HG03571 (cell line): ENCODE measurements around the gene HDAC2.
"Not testable (repeated sequence)": the region's sequence is repeated elsewhere in the genome, so short reads cannot be mapped to it uniquely, and the experiment has no call there.

Source experiments
- ATAC-seq: cut with Tn5 transposase; IDR thresholded peaks from one replicate; pipeline ENCODE4 v1.9.1; 2021; ENCODE audit not compliant: unreplicated experiment

Gene HDAC2

DNA sequence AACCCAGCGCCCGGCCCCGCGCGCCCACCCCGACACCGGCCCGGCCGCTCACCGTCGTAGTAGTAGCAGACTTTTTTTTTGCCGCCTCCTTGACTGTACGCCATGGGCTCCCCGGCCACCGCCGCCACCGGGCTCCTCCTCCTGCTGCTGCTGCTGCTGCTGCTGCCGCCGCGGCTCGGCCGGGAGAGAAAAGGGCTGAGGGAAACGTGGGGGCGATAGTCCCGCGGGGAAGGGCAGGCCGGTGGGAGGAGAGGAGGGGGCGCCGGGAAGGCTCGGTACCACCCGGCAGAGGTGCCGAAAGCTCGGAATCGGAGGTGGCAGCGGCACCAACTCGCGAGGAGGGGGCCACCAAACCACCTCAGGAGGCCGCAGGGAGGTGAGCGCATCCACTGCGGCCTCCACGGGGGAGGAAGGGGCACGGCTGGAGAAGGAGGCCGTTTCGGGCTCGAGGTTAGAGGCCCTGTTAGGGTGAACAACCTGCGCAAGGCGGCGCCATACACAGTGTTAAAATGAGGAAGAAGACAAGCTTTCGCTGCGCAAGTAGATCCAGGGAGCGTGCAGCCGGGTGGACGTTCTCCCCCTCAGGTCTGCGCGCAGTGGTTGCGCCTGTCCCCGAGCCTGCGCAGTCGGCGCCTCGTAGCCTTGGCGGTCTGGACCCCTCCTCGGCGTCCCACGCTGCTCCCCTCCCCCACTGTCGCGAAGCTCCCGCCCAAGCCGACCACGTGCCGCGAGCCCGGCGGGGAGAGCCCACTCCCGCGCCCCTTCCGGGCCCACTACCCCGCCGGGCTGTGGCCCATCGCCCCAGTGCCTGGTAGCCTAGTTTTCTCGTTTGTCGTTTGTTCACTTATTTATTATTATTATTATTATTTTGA lies at the start of gene HDAC2:
HDAC2 (minus strand) TSS at position 344 of the 872 bp plus-strand sequence; CDS start at position 104, 240 bp downstream.
- ATAC-seq, result peak; percentile 86

DNA sequence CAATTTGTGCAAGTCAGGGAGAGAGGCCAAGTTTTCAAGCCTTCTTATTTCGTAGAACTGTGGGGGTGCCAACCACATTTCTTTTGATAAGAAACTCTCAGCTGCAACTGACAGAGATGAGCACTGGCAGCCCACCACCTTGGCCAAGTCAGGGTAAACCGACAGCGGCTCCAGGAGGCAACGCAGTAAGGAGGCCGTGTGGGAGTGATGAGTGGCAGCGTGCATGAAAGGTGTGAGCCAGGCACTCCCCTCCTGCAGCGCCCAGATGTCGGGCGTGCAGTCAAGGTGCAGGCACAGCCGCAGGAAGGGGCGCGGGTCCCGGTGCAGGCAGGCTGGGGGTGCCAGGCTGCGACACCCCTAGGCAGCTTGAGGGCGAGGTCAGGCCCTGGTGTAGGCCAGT lies 49.2 kb upstream of the HDAC2 start:
- no peak for ATAC-seq

GRCh38 chr6:114017146-114017545 lies 46.2 kb upstream of the HDAC2 start:
- not testable (repeated sequence) for ATAC-seq

DNA sequence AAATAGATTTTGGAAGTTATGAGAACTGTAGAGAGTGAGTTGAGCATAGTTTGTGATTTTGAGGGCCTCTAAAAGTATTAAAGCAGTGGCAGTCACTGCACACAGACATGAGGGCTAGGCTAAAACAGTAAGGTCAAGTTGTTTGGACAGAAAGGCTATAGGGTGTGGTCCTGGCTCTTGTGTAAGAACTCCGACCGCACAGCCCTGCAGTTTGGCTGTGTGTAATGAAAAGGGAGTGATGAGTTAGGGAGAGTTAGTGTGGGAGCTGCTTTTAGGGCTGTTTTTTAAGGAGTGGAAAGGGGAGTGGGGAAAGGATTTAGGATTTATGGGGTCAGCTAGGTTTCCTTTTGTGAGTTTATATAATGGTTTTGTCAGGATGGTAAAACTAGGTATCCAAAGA lies 43.2 kb upstream of the HDAC2 start:
- not testable (repeated sequence) for ATAC-seq

- ATAC-seq, result not testable (repeated sequence)
Measured at GRCh38 chr6:114011486-114011885, 40.5 kb upstream of the HDAC2 start.

- ATAC-seq, result no peak
Measured at GRCh38 chr6:114010540-114010939, 39.6 kb upstream of the HDAC2 start.

DNA sequence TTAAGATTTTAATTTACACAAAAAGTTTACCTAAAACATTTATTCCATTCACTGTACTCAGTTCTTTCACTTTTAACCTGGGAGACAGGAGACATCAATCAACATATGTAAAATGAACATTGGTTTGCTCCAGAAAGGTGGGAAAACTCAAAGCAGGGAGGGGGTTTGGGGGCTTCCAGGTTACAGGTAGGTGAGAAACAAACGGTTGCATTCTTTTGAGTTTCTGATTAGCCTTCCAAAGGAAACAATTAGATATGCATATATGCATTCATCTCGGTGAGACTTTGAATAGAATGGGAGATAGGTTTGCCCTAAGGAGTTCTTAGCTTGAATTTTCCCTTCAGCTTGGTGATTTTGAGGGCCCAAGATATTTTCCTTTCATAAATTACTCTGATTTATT lies 38.2 kb upstream of the HDAC2 start:
- ATAC-seq, result no peak

- ATAC-seq, result no peak
Measured at GRCh38 chr6:114008331-114008730, 37.4 kb upstream of the HDAC2 start.

DNA sequence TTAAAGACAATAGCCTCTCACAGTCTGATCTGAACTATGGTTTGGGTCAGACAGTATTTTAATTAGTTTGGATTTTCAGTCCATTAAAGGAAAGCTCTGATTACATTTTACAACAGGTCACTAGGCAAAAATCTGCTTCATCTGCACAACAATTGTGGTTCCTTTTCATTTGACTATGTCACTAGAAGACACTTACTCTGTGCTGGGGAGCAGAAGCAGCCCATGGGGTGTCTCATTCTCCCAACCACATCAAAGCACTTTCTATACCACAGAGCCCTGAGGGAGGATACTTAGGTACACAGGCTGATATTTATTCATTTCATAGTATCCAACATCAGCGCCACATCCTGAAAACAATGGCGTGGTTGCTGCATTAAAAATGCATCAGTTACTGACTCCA lies 36.6 kb upstream of the HDAC2 start:
- no peak for ATAC-seq

DNA sequence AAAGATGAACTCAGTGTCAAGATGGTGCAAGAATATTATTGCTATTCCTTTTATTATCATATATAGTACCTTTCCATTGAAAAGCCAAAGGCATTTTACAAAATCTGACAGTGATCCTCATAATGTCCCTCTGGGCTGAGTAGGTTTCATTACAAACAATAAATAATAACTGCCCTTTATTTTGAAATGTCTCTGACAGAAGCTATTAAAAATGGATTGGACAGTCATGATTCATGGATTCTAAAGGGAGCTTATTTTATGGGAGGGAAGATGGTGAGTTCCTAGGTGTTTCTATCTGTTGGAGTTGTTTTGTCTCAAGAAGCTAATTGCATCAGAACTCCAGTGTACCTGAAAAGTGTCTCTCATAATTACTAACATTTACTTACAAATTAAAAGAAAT lies 30.4 kb upstream of the HDAC2 start:
- no peak for ATAC-seq

GRCh38 chr6:114000069-114000468 lies 29.1 kb upstream of the HDAC2 start:
- ATAC-seq, result no peak

DNA sequence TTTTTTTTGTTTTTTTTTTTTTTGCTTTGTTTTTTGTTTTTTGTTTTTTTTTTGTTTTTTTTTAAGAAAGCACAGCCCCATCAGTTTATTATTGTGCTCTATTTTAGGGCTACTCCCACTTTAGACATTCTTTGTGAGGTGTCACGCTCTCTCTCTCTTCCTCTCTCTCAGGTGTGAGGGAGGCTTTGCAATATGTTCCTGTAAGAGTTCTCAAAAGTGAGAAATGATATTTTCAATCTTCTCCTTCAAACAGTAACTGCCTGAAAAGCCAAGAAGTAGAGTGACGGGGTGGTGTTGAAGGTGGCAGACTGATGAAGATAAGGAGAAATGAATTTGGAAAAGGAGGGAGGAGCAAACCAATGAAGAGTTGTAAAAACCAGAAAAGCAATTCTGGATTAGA lies 28.3 kb upstream of the HDAC2 start:
- ATAC-seq, result no peak

DNA sequence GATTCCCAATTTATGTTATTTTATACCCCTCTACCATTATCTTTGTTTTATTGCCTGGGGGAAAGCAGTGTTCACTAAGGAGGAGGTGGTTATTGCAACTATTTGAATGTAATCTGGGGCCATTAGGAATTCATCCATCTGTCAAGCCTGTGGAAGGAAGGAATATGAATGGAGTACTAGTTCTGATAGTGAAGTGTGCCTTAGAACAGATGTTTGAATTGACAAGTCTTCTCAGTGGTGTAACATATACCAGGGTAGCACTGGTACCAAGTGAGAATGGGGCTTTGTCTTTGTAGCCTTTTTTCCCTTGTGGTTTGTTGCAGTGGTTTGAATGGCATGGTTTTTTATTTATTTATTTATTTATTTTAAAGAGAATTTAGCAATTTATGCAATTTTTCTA lies 27.9 kb upstream of the HDAC2 start:
- no peak for ATAC-seq

GRCh38 chr6:113997116-113997515 lies 26.2 kb upstream of the HDAC2 start:
- ATAC-seq, result no peak

DNA sequence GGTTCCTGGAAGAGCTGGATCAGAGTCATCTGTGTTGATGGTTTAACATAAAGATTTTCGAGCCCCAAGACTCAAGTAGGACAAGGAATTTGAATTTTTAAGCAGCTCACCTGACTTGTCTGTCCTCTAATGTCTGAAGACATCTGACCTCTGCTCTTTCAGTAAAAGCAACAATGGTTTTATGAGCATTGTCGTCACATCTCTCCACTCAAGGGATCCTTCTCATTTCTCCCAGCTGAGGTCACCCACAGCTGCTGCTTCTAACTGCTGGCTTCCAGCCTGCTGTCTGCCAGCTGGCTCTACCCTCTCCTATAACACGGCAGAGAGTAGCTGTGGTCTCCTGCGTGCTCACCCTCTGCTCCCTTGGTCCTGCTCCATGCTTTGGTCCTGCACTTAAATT lies 24.7 kb upstream of the HDAC2 start:
- no peak for ATAC-seq

GRCh38 chr6:113994934-113995342 lies 24.0 kb upstream of the HDAC2 start:
- peak; percentile 80 for ATAC-seq

GRCh38 chr6:113989675-113990074 lies 18.7 kb upstream of the HDAC2 start:
- ATAC-seq, result no peak

DNA sequence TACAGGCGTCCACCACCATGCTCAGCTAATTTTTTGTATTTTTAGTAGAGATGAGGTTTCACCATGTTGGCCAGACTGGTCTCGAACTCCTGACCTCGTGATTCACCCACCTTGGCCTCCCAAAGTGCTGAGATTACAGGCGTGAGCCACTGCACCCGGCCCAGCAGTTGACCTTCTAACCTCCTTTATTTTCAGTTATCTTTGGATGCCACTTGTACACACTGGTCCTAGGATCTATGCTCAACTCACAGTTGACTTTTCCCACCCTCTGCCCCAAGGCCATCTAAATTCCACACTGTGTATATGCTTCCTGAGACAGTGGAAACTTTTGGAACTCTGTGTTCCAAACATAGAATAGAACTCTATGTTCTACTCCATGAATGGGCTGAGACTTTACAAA lies 11.7 kb upstream of the HDAC2 start:
- ATAC-seq, result not testable (repeated sequence)

GRCh38 chr6:113982055-113982550 lies 11.2 kb upstream of the HDAC2 start:
- ATAC-seq, result no peak

DNA sequence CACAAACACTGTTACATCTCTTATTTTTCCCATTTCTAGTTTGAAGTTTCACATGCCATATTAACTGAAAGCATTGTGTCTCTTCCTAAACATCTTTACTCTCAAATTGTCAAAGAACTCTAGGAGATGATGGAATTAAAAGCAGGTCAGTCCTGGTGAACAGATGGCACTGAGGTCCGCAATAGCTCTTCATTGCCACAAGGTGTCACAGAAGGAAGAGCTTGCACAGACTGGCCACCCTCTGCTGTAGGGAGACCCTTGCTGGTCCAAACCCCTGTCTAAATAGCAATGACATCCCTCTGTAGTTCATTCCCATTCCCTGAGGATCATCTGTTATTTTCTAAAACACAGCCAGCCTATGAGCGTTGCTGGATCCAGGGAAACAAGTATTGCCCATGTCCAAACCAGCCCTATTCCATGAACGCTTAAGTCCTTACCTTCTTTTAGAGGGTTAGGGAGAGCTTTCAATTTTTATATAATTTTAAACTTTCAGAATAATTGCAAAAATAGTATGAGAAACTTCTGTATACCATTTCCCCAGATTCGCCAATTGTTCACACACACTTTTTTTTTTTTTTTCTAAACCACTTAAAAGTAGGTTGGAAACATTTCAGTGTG lies 10.1 kb upstream of the HDAC2 start:
- ATAC-seq, result peak; percentile 76

GRCh38 chr6:113979937-113980336 lies 9.0 kb upstream of the HDAC2 start:
- ATAC-seq, result no peak

- ATAC-seq, result no peak
Measured at GRCh38 chr6:113978084-113978675, 7.2 kb upstream of the HDAC2 start.
